DMS53 treated with DMSO at 0.1 percent for 48 hours (cell line): ENCODE measurements around the gene IFNLR1.

Experiments used
- DNase-seq: peaks from one replicate; lab custom pipeline; 2025; ENCODE audit not compliant: unreplicated experiment; lab: John Stamatoyannopoulos, UW

IFNLR1 gene

DNA sequence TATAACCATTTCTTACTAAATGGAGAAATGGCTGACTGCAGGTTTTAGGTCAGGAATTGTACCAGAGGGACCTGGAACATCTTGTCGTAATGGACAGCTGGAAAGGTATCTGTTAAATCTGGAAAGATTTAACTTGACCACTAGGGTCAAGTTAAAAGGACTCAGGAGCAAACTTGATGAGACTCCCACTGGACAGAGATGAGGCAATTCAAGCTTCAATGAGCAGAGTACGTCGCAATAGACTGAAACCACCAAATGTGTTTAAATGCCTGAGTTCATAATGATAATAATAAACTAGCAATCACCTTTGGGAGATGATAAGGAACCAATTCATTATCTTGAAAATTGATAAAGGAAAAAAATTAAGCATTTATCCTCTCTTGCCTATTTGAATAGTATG lies 8.7 kb downstream of the IFNLR1 start:
- no peak for DNase-seq

DNA sequence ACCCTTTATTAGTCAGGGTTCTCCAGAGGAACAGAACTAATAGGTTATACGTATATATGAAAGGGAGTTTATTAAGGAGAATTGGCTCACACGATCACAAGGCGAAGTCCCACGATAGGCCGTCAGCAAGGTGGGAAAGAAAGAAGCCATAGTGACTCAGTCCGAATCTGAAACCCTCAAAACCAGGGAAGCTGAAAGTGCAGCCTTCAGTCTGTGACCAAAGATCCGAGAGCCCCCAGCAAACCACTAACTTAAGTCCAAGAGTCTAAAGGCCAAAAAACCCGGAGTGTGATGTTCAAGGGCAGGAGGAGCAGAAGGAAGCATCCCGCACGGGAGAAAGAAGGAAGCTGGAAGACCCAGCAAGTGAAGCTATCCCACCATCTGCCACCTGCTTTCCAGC lies 9.9 kb downstream of the IFNLR1 start:
- DNase-seq: no peak

DNA sequence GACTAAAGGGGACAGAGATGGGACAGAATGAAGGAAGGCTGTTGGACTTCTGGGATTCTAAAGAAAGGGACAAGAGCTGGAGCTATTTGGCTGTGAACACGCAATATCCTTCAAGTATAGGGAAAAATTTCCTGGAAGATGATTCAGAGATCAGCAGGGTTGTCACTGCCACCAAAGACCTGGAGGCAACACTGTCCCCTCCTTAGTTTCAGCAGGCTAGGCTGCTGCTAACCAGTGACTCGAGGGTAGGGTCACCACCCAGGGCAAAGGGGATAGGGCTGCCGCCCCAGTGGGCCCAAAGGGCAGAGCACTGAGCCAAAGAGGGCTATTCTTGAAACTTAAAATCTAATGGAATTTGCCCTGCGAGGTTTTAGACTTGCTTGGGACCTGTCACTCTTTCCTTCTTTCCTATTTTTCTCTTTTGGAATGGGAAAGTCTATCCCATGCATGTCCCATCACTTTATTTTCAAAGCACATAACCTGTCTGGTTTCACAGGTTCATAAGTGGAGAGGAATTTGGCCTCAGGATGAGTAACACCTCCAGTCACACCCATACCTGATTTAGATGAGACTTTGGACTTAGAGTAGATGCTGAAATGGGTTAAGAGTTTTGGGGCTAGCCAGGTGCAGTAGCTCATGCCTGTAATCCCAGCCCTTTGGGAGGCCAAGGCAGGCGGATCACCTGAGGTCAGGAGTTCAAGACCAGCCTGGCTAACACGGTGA lies 11.9 kb downstream of the IFNLR1 start:
- DNase-seq: no peak

DNA sequence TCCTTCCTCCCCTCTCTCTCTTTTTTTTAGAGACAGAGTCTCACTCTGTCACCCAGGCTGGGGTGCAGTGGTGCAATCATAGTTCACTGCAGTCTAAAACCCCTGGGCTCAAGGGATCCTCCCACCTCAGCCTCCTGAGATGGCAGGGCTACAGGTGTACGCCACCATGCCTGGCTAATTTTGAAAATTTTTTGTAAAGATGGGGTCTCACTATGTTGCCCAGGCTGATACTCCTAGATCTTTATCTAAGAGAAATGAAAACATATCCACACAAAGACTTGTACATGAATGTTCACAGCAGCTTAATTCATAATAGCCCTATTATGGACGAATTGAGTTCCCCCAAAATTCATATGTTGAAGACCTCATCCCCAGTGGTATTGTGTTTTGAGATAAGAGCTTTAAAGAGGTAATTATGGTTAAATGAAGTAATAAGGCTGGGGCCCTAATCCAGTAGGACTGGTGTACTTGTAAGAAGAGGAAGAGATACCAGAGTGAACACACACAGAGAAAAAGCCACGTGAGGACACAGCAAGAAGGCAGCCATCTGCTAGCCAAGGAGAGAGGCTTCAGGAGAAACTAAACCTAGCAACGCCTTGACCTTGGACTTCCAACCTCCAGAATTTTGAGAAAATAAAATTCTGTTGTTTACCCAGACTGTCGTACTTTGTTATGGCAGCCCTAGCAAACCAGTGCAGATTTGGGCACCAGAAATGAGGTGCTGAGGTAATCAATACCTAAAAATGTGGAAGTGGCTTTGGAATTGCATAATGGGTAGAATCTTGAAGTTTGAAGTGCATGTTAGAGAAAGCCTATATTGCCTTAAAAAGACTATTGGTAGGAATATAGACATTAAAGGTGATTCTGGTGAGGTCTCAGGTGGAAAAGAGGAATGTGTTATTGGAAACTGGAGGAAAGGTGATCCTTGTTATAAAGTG lies 13.2 kb downstream of the IFNLR1 start:
- no peak for DNase-seq

DNA sequence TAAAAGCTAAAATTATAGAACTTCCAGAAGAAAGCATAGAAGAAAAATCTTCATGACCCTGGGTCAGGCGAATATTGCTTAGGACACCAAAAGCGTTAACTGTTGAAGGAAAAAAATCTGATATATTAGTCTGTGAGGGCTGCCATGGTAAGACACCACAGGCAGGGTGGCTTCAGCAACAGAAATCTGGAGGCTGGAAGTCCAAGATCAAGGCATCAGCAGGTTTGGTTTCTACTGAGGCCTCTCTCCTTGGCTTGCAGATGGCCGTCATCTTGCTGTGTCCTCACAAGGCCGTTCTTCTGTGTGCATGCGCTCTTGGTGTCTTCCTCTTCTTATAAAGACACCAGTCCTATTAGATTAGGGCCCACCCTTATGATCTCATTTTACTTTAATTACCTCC lies 14.5 kb downstream of the IFNLR1 start:
- no peak for DNase-seq

DNA sequence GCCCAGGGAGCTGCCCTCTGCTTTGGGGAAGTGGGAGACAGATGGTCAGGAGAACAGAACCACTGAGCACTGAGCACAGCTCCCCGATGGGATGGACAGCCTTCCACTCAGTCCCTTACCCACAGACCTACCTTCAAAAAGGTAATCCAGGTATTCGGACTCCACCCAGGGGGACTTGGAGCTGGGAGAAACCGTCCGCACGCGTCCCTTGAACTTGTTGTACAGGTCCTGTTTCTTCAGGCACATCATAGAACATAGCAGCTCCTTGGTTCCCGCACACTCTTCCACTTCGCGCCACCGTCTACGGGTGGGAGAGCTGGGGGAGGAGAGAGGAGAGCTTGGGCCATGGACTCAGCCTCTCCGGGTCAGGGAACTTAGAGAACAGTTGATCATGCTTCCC lies 17.8 kb downstream of the IFNLR1 start:
- no peak for DNase-seq

DNA sequence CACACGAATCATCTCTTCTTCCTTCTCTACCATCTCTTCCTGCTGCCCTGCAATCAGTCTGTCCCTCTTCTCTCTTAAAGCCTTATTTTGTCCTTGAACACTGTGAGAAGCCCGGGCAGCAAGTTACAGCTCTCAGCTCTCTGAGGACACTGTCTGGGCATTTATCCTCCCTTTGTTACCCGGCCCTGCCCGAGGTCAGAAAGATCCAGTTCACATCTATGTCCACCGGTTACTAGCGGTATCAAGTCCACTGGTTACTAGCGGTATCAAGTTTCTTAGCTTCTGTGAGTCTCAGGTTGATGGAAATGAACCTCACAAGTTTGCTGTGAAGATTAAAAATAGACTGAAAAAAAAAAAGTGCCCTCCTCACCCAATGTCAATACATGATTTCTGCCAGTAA lies 18.8 kb downstream of the IFNLR1 start:
- DNase-seq: no peak

DNA sequence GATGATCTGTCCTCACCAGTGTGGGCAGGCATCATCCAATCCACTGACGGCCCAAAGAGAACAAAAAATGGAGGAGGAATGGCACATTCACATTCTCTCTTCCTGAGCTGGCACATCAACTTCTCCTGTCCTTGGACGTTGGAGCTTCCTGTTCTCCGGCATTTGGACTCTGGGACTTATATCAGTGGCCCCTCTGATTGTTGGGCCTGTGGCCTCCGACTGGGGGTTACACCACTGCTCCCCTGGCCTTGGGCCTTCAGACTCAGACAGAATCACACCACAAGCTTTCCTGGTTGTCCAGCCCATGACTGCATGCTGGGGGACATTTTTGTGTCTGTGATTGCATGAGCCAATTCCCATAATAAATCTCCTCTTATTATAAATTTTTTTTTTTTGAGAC lies 20.1 kb downstream of the IFNLR1 start:
- DNase-seq: no peak

DNA sequence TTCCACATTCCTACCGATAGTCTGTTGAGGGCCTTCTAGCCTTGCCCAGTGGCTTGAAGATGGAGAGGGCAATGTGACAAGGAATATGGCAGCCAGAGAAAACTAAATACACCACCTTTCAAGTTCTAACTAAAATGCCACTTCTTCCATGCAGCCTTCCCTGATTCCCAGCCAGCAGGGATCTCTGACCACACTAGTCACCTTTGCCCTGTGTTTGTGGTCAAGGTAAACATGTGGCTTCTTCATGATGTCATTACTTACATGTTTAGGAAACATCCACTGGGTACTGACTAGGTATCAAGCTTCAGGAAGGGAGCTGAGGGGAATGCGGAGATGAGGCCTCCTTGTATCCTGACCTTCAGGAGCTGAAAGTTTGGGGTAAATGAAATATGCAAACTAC lies 21.6 kb downstream of the IFNLR1 start:
- no peak for DNase-seq

DNA sequence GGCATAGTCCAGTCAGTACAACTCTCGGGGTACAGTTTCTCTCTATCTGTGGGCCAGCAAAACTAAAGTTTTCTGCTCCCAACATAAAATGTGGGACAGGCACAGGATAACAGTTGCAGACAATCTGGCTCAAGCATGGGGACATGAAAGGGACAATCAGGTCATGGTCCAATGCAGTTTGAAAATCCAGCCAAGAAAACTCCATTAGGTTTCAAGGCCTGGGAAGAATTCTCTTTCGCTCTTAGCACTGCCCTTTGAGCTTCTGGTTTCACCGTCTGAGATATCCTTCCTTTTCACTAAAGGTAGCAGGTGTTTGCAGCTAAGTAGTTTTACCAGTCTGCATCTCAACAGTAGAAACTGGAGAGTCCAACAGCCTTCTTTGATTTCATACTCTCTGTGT lies 23.1 kb downstream of the IFNLR1 start:
- DNase-seq: no peak

DNA sequence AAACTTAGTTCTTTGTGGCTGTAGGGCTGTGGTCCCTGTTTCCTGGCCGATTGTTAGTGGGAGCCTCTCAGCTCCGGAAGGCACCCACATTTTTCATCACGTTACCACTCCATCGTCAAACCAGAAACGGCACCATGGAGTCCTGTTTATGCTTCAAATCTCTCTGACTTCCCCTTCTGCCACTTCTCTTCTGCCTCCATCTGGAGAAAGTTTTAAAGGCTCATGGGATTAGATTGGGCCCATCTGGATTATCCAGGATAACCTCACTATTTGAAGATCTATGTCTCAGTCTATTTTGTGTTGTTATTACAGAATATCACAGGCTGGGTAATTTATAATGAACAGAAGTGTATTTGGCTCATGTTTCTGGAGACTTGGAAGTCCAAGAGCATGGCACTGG lies 24.9 kb downstream of the IFNLR1 start:
- DNase-seq: no peak

DNA sequence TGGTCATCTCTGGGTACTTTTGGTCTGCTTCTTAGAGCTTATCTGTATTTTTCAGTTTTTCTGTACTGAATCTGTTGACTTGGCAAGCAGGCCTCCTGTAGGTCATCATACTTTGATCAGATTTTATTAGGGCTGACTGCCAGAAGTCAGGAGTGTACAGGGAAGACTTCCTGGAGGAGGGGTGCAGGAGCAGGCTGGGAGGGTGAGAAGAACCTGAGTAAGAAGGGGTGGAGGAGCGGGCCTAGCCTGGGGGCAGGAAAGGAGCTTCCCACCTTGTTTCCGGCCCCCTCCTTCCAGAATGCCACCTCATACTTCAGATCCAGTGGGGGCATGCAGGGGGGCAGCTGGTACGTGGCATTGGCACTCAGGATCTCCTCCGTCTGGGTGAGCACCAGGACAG lies 25.8 kb downstream of the IFNLR1 start:
- no peak for DNase-seq

DNA sequence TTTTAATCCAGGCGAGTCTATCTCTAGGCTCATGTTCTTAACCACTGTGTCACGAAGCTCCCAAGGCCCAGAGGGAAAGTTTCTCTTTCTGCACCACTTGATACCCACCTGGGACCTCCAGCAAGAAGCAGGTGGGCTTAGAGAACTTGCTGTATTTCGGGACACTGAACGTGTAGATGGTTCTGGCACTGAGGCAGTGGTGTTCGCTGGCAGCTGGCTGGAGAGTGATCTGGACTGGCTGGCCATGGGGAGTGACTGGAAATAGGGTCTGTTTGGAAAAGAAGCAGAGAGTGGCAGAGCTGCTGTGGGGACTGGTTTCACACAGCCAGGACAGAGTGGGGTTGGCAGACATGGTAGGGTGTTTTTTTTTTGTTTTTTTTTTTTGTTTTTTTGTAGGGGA lies 27.7 kb downstream of the IFNLR1 start:
- DNase-seq: no peak

DNA sequence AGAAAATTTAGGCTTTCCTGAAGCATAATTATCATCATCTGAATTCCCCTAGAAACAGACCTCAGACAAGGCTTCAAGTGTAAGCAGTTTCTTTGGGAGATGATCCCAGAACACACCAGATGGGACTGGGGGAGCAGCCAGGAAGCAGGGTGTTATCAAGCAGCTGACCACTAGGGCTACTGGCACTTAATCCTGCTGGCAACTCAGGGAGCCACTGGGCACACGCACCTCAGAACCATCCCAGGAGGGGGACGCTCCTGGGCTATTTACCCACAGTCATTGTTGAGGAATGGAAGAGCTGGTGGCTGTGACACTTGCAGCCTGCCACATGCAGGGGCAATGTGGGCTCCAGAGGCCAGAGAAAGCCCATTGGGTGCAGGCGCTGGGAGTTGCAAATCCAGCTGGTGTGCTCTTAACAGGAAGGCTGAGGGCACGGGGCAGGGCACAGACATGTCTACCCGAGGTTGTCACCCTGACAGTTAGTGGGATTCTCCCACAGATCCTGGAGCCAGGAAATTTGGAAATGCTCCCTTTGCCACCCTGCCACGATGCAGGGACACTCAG lies 29.1 kb downstream of the IFNLR1 start:
- no peak for DNase-seq

DNA sequence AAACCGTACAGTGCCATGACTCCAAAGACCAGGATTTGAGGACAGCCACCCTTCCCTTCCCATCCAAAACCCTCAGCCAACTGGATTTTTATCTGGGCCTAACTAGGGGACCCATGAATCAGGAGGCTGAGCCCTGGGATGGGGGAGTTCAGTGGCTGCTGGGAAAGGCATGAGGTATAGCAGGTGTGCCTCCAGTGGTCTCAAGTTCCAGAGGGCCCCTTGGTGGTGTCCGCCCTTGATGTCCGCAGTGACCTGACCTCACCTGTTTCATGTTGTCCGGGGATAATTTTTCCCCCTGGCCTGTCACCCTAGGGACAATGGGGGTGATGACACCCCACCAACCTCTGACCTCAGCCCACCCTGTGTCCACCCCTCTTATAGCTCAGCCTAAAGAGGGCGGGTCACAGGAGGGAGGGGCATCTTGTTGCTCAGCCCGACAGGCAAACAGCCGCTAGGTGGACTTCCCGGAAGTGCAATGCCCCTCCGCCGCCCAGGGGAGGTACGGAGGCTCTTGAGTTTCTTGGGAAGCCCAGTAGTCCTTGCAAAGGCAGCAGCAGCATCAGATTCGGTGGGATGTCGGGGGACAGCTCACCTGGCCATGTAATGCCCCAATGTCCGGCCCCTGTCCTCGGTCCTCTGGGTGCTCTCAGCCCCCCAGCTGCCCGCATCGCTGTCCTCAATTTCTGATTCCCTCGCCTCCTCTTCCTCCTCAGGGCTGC lies 30.4 kb downstream of the IFNLR1 start:
- DNase-seq: no peak

DNA sequence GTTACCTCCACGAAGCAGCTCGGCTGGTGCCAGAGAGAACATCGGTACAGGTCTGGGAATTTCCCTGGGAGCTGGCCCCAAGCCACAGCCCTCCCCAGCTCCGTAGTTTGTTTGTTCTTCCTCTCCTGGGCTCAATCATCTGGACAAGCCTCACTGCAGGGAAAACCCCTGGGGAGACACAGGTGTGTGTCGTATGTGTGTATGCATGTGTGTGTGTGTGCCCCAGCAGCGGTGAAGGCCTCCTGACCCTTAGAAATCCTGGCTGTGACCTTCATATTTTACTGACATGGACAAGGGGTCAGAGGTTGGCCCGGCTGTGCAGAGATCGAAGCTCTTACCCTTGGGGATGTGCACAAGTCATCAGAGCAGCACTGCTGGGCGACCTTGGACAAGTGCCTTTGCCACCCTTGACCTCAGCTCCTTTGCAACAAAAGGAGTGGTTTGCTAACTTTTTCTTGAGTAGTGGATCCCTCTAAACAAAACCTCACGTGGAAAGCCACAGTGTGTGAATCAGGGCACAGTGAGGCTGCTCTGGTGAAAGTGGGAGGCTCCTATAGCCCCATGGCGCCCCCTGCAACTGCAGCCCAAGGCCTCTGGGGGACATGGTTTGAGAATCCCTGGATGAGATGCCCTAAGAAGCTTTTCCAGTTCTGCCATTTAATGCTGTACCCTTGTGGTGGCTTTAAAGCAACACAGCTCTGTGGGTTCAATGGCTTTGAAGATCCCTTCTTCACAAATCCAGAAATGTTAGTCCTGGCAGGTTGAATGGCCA lies 31.9 kb downstream of the IFNLR1 start:
- peak; percentile 66 for DNase-seq

DNA sequence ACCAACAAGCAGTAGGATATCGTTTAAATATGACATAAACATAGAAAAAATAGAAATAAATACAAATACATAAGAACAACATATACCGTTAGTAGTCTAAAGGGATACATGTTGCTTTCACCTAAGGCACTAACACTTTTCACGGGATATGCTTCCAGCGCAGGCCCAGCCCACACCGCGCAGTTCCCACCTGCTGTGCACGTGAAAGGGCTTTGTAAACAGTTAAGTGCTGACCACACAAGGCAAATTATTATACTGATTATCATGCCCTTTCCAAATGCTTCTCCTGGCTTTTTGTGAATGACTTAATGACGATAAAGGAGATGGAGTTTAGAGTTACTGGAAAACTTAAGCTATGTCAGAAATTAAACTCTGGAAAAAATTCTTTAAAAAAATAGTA lies 32.9 kb downstream of the IFNLR1 start:
- DNase-seq: no peak

DNA sequence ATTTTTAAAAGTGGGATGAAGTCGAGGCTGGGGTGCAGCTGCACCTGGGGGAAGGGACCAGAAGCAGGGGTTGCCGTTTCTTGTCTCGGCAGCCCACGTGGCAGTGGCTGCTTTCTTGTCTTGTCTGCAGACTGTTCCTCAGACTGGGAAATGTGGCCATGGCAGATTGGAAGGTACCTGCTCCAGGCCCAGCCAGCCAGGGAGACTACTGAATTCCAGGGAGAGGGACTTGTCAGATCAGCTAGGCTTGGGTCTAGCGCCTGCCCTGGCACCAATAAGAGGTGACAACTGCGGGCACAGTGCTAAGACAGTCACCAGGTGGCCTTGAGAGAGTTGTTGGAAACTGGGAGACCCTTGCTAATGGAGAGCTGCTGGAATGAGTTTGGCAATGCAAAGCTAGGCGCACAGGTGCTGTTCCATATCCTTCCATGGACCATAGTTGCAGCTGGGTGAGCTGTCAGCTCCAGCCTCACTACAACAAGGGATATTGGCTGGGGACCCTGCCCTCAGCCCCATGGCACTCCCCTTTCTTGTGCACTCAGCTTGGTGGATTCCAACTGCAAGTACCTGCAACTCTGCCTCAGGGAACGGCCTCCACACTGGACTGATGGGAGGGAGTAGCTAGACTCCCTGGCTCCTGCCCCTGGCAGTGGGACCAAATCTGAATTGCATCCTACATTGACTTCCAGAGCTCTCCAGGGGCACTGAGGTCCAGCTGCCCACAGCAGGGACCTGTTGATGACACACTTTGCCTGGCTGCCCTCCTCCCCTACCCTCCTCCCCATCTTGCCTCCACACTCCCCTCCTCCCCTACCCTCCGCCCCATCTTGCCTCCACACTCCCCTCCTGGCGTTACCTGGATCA lies 34.2 kb downstream of the IFNLR1 start:
- DNase-seq: no peak

DNA sequence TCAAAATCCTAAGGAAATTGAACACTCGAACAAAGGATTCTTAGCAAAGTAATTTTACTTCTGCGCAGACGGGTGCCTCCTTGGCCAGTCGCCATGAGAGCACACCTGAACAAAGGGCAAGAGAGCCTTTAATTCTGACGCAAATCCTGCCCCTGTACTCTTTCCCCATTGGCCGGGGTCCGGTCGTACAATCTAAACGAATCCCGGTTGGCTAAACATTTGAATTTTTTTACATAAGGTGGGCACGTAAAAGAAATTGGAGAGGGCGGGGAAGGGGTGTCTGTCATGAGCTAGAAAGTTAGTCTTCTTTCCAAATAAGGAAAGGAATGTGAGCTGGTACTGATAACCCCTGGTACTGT lies 35.9 kb downstream of the IFNLR1 start:
- DNase-seq: peak; percentile 82
